K562 (cell line): ENCODE measurements around the gene FBXO21. TPM values are rescaled to one million over a fixed set of nuclear protein-coding genes. Genes with fewer than 3 reads are reported as not detected.

Experiments
- ATAC-seq: fragments of 200-7000 bp; cut with Tn5 transposase; 3 replicates; pipeline ENCODE4 v1.9.1; 2020; ENCODE audit warnings: moderate library complexity
- BruUV-seq: library from RNA; stranded (reverse); fragments of 400-500 nt; replicated peaks from 2 replicates; lab custom pipeline; 2021; lab: Mats Ljungman, UMichigan
- CTCF ChIA-PET: fragments of 300-600 bp; formaldehyde crosslinking; extraction: SDS; loops from one replicate; lab custom pipeline; 2021; ENCODE audit warnings: low intra/inter-chr PET ratio; lab: Yijun Ruan, JAX
- POLR2A ChIA-PET: fragments of 300-600, 350-650 bp; sonication (Branson Sonifier 250); formaldehyde crosslinking; extraction: SDS; loops from one replicate; lab custom pipeline; 2021; ENCODE audit warnings: antibody characterized with exemption, inconsistent platforms; lab: Yijun Ruan, JAX
- DNase-seq, 4 experiments: peaks; one replicate each; pipeline versions ENCODE4 v3.0.0 to v3.0.0-alpha.2; 2011 to 2018; ENCODE audit warnings: low spot score in 3 of 4, mixed read lengths in 3 of 4; ENCODE audit errors: extremely low read depth in 1 of 4
- FAIRE-seq: peaks from 2 replicates; lab custom pipeline; 2011; peaks lifted over from hg19 to GRCh38; lab: Jason Lieb, UNC
- H2AFZ ChIP-seq: 2 replicates; pipeline ENCODE4 v1.6.0; 2011; ENCODE audit warnings: low read depth, low read length, control low read depth, inconsistent platforms
- H3K27ac ChIP-seq: fragments of 200-600 bp; 3 replicates; pipeline ENCODE4 v1.8.0; 2011; ENCODE audit warnings: low read depth, mild to moderate bottlenecking, control low read depth, inconsistent platforms, low read length, moderate library complexity, mixed read lengths; ENCODE audit errors: extremely low read depth
- H3K27me3 ChIP-seq, 2 experiments: fragments of 300-600 bp in 1 of 2; 2 replicates in 1 of 2; 3 replicates in 1 of 2; pipeline versions ENCODE4 v1.6.0 to v1.8.0; 2011; ENCODE audit warnings: inconsistent platforms in 2 of 2, low read length in 2 of 2, mild to moderate bottlenecking in 1 of 2, mixed read lengths in 1 of 2, moderate library complexity in 1 of 2; ENCODE audit not compliant: control insufficient read depth in 2 of 2, insufficient read depth in 2 of 2
- H3K36me3 ChIP-seq: fragments of 300-600 bp; 3 replicates; pipeline ENCODE4 v1.8.0; 2011; ENCODE audit warnings: mild to moderate bottlenecking, low read length, inconsistent platforms; ENCODE audit not compliant: control insufficient read depth, insufficient read depth
- H3K4me1 ChIP-seq, 2 experiments: fragments of 200-600 bp in 1 of 2; replicated peaks in 1 of 2; 2 replicates in 1 of 2; 3 replicates in 1 of 2; pipeline versions ENCODE4 v1.5.1 to v1.8.0; 2011; ENCODE audit warnings: inconsistent platforms in 2 of 2, low read length in 2 of 2, mild to moderate bottlenecking in 1 of 2, mixed read lengths in 1 of 2, moderate library complexity in 1 of 2; ENCODE audit not compliant: control insufficient read depth in 2 of 2, insufficient read depth in 2 of 2
- H3K4me2 ChIP-seq: 2 replicates; pipeline ENCODE4 v1.6.1; 2011; ENCODE audit warnings: low read length, control low read depth, inconsistent platforms, mixed read lengths; ENCODE audit not compliant: insufficient read depth
- H3K4me3 ChIP-seq: fragments of 200-600 bp; sonication (generic), shearing (Covaris generic); 2 replicates; pipeline ENCODE4 v1.5.1; 2016; ENCODE audit warnings: control low read depth, inconsistent platforms
- H3K79me2 ChIP-seq: fragments of 200-600 bp; 3 replicates; pipeline ENCODE4 v1.8.0; 2011; ENCODE audit warnings: low read length, inconsistent platforms; ENCODE audit not compliant: control insufficient read depth, insufficient read depth
- H3K9ac ChIP-seq, 2 experiments: 2 replicates each; pipeline versions ENCODE4 v1.6.0 to v1.6.1; 2011; ENCODE audit warnings: low read depth in 2 of 2, low read length in 2 of 2, control low read depth in 1 of 2, inconsistent platforms in 1 of 2, mild to moderate bottlenecking in 1 of 2, mixed read lengths in 1 of 2; ENCODE audit not compliant: insufficient read depth in 1 of 2
- H3K9me1 ChIP-seq: one replicate; pipeline ENCODE4 v1.6.0; 2011; ENCODE audit warnings: inconsistent platforms, mild to moderate bottlenecking, low read length, moderate library complexity; ENCODE audit not compliant: control insufficient read depth, insufficient read depth
- H3K9me3 ChIP-seq: replicated peaks from 2 replicates; pipeline ENCODE4 v1.5.1; 2011; ENCODE audit warnings: low read depth, low read length, inconsistent platforms; ENCODE audit not compliant: control insufficient read depth, insufficient read depth
- H4K20me1 ChIP-seq: replicated peaks from 2 replicates; pipeline ENCODE4 v1.6.1; 2011; ENCODE audit warnings: low read length, inconsistent platforms, mixed read lengths; ENCODE audit not compliant: control insufficient read depth, insufficient read depth
- ARID2 ChIP-seq: fragments of 450-650 bp; IDR thresholded peaks from 2 replicates; pipeline ENCODE4 v1.6.1; 2017; ENCODE audit warnings: antibody characterized with exemption, mild to moderate bottlenecking
- ATF1 ChIP-seq, 2 experiments: fragments of 450-650 bp in 1 of 2; IDR thresholded peaks; 2 replicates each; pipeline ENCODE4 v1.6.1; 2016; ENCODE audit warnings: missing compliant biosample characterization in 1 of 2, missing genetic modification characterization in 1 of 2
- BACH1 ChIP-seq: fragments of 200-800 bp; sonication (Bioruptor generic); IDR thresholded peaks from 2 replicates; pipeline ENCODE4 v1.6.1; 2016; ENCODE audit warnings: missing genetic modification characterization, missing compliant biosample characterization
- CBX3 ChIP-seq, 2 experiments: IDR thresholded peaks; 1 replicate in 1 of 2; 2 replicates in 1 of 2; pipeline ENCODE4 v1.6.1; 2012; ENCODE audit warnings: inconsistent platforms in 2 of 2, low read length in 2 of 2, borderline replicate concordance in 1 of 2, control low read depth in 1 of 2
- CEBPB ChIP-seq: fragments of 450-650 bp; IDR thresholded peaks from 2 replicates; pipeline ENCODE4 v1.6.1; 2016; ENCODE audit warnings: missing genetic modification characterization, missing compliant biosample characterization
- CEBPG ChIP-seq, 3 experiments: fragments of 200-800 bp in 1 of 3; sonication (Bioruptor generic) in 1 of 3; sonication (generic) in 1 of 3; formaldehyde crosslinking in 1 of 3; IDR thresholded peaks in 2 of 3; conservative IDR thresholded peaks in 1 of 3; 2 replicates each; pipeline versions ENCODE4 v1.6.1 to v1.8.0; 2016 to 2022; ENCODE audit warnings: missing compliant biosample characterization in 2 of 3, missing genetic modification characterization in 2 of 3, mild to moderate bottlenecking in 1 of 3, missing genetic modification reagents in 1 of 3
- JUNB ChIP-seq: fragments of 450-650 bp; formaldehyde crosslinking; conservative IDR thresholded peaks from 2 replicates; pipeline ENCODE4 v1.4.0; 2020; ENCODE audit warnings: mild to moderate bottlenecking
- NCOA1 ChIP-seq: fragments of 450-650 bp; IDR thresholded peaks from 2 replicates; pipeline ENCODE4 v1.6.1; 2016; ENCODE audit warnings: low read depth
- POLR2AphosphoS2 ChIP-seq: IDR thresholded peaks from 2 replicates; pipeline ENCODE4 v1.6.1; 2012; ENCODE audit warnings: low read length, improper control_type of control experiment
- POLR2AphosphoS5 ChIP-seq: IDR thresholded peaks from 2 replicates; pipeline ENCODE4 v1.6.1; 2011; ENCODE audit warnings: mild to moderate bottlenecking, low read depth, low read length, moderate library complexity; ENCODE audit not compliant: control insufficient read depth, insufficient read depth
- RB1 ChIP-seq: fragments of 450-650 bp; IDR thresholded peaks from 2 replicates; pipeline ENCODE4 v1.6.1; 2017; ENCODE audit warnings: low read depth, mild to moderate bottlenecking
- WGBS: fragments of 100-300 bp; shearing (Covaris generic); methylation state at CpG from one replicate; pipeline ENCODE4 v1.1.6; 2016; ENCODE audit warnings: low coverage, mixed read lengths; ENCODE audit not compliant: insufficient coverage; ENCODE audit errors: missing lambda C conversion rate; 5-methylcytosine and 5-hydroxymethylcytosine counted together
- in situ Hi-C: fragments of 300-500 bp; cut with MboI; formaldehyde crosslinking; loops from 4 replicates; pipeline ENCODE4 v1.15.0; 2018; ENCODE audit warnings: inconsistent platforms, mixed read lengths
- intact Hi-C: fragments of 100-400 bp; cut with micrococcal nuclease; formaldehyde crosslinking; loops from 2 replicates; pipeline ENCODE4 v1.14.2; 2022
- polyA plus RNA-seq, 8 experiments: library from polyadenylated mRNA; depleted of rRNA in 4 of 8; stranded (reverse) in 5 of 8; unstranded in 3 of 8; fragments of >200 nt; fragmentation: Nextera tagmentation in 2 of 8; fragmentation: Illumina TruSeq in 1 of 8; extraction: Ambion mirVana in 2 of 8; extraction: Trizol in 1 of 8; gene quantifications; 2 replicates each; pipeline versions ENCODE4 v1.2.1 to v1.2.3, GENCODE V29; 2011 to 2014; ENCODE audit warnings: inconsistent platforms in 1 of 8, missing spikeins in 1 of 8
- total RNA-seq, 7 experiments: library from RNA; depleted of rRNA in 6 of 7; stranded (reverse); fragments of >200 nt in 6 of 7; fragmentation: Illumina TruSeq in 2 of 7; extraction: Trizol in 2 of 7; gene quantifications; 2 replicates each; pipeline versions ENCODE4 v1.2.1 to v1.2.3, GENCODE V29; 2011 to 2021; ENCODE audit warnings: low replicate concordance in 1 of 7
- TF ChIP-seq, protein P1 (sequence below): sonication (generic); formaldehyde crosslinking; IDR thresholded peaks from 2 replicates; pipeline ENCODE4 v1.8.1; 2022; ENCODE audit warnings: missing genetic modification reagents
- TF ChIP-seq, protein P2 (sequence below), 2 experiments: fragments of 450-650 bp in 1 of 2; sonication (generic) in 1 of 2; formaldehyde crosslinking in 1 of 2; IDR thresholded peaks in 1 of 2; conservative IDR thresholded peaks in 1 of 2; 2 replicates each; pipeline versions ENCODE4 v1.6.1 to v1.8.1; 2016 to 2023; ENCODE audit warnings: mild to moderate bottlenecking in 2 of 2, moderate library complexity in 2 of 2, inconsistent platforms in 1 of 2, missing genetic modification reagents in 1 of 2
- TF ChIP-seq, protein P3 (sequence below): sonication (generic); formaldehyde crosslinking; IDR thresholded peaks from 2 replicates; pipeline ENCODE4 v1.8.1; 2022; ENCODE audit warnings: missing genetic modification reagents
- TF ChIP-seq, protein P4 (sequence below): fragments of 450-650 bp; IDR thresholded peaks from 2 replicates; pipeline ENCODE4 v1.6.1; 2016; ENCODE audit warnings: missing biosample characterization, missing genetic modification characterization

The FBXO21 gene
- total and polyA plus RNA-seq, 9 of the 15 experiments (the other 6 are each of a cell fraction or from before 2014, with no cell fraction given): 3.0 to 50.9 (median 9.1) TPM

DNA sequence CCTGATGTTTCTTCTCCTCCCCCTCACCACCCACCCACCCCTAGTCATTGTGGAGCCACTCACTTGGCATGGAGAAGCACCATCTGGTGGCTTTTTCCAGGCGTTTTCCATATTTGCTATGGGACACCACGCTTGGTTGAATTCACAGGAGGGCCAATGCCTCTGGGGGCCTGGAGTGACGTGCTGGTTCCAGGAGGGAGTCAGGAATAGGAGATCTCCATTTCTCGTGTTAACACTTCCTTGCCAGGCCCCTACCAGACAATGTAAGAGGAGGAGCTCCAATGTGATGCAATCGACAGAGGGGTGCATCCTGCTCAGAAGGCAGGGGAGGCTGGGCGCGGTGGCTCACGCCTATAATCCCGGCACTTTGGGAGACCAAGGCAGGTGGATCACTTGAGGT, 69.5 kb downstream of the FBXO21 start:
- ATAC-seq: peak; percentile 30; the same call in 2 of the 3 replicates
- ChIA-PET POLR2A (interaction anchor here (0.6 to 1.3 kb wide), 3 partner anchors 9 to 885 kb away, joined by 3 read pairs; no protein-coding TSS in a partner anchor), CTCF (interaction anchor here (1.3 to 5.2 kb wide), 2 partner anchors 95 to 97 kb away, joined by 4 to 62 read pairs; no protein-coding TSS in a partner anchor)
- in situ Hi-C loops (no loop called here), intact Hi-C loops (no loop called here)
- FAIRE-seq: no peak
- BruUV-seq: no TSS peak
- TF ChIP-seq NCOA1 (no peak), ATF1 (CRISPR knock-in tag; IDR thresholded peaks at IDR 0.05) (no peak), ATF1 (tag; IDR thresholded peaks at IDR 0.05) (no peak), ARID2 (no peak), CEBPG (CRISPR knock-in tag; IDR thresholded peaks at IDR 0.05) (peak; percentile 47), CEBPG (tag; conservative IDR thresholded peaks at IDR 0.05 in 1 of 2, IDR thresholded peaks at IDR 0.05 in 1 of 2) (0 out of 4 replicates have a peak, but pooled peaks have one; percentile 24), POLR2AphosphoS5 (no peak), CEBPB (tag) (peak; percentile 66), CBX3 (IDR thresholded peaks at IDR 0.05; ENCODE audit: borderline replicate concordance in 1 of 2, low read length in 2 of 2) (no peak), BACH1 (tag) (no peak), JUNB (CRISPR knock-in tag) (no peak), POLR2AphosphoS2 (no peak), RB1 (no peak)
- TF ChIP-seq, protein P1, sequence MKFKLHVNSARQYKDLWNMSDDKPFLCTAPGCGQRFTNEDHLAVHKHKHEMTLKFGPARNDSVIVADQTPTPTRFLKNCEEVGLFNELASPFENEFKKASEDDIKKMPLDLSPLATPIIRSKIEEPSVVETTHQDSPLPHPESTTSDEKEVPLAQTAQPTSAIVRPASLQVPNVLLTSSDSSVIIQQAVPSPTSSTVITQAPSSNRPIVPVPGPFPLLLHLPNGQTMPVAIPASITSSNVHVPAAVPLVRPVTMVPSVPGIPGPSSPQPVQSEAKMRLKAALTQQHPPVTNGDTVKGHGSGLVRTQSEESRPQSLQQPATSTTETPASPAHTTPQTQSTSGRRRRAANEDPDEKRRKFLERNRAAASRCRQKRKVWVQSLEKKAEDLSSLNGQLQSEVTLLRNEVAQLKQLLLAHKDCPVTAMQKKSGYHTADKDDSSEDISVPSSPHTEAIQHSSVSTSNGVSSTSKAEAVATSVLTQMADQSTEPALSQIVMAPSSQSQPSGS (CRISPR knock-in tag): no peak
- TF ChIP-seq, protein P2, sequence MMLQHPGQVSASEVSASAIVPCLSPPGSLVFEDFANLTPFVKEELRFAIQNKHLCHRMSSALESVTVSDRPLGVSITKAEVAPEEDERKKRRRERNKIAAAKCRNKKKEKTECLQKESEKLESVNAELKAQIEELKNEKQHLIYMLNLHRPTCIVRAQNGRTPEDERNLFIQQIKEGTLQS (IDR thresholded peaks at IDR 0.05): peak; percentile 43; the same call in 1 of the 2 replicates
- TF ChIP-seq, protein P2 (CRISPR knock-in tag; conservative IDR thresholded peaks at IDR 0.05): no peak
- TF ChIP-seq, protein P3, sequence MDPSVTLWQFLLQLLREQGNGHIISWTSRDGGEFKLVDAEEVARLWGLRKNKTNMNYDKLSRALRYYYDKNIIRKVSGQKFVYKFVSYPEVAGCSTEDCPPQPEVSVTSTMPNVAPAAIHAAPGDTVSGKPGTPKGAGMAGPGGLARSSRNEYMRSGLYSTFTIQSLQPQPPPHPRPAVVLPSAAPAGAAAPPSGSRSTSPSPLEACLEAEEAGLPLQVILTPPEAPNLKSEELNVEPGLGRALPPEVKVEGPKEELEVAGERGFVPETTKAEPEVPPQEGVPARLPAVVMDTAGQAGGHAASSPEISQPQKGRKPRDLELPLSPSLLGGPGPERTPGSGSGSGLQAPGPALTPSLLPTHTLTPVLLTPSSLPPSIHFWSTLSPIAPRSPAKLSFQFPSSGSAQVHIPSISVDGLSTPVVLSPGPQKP (CRISPR knock-in tag): no peak
- TF ChIP-seq, protein P4, sequence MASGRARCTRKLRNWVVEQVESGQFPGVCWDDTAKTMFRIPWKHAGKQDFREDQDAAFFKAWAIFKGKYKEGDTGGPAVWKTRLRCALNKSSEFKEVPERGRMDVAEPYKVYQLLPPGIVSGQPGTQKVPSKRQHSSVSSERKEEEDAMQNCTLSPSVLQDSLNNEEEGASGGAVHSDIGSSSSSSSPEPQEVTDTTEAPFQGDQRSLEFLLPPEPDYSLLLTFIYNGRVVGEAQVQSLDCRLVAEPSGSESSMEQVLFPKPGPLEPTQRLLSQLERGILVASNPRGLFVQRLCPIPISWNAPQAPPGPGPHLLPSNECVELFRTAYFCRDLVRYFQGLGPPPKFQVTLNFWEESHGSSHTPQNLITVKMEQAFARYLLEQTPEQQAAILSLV (tag): 0 out of 2 replicates have a peak, but pooled peaks have one; percentile 27
- Histone ChIP-seq H3K27me3 (no peaks in the 10 kb centered on the region; a peak in 1 of 5 replicates), H3K9ac (no peak overlapping the region), H3K4me2 (no peak overlapping the region), H2AFZ (no peak overlapping the region), H3K79me2 (no peaks in the 10 kb centered on the region), H3K27ac (no peak overlapping the region), H3K36me3 (no peaks in the 10 kb centered on the region), H4K20me1 (no peaks in the 10 kb centered on the region), H3K4me3 (no peak overlapping the region), H3K9me1 (no peaks in the 10 kb centered on the region), H3K4me1 (peaks cover 3 to 4% of the 10 kb centered on the region in 2 experiments; a peak in 4 of 5 replicates), H3K9me3 (0 out of 2 replicates have a peak, but pooled peaks cover under 1% of the 10 kb centered on the region)
- no peak for DNase-seq
- 23% methylated on average over 9 of the region's 9 CpGs for WGBS
